SIG-M5 (cell line): ENCODE data around the gene EPHA4.

ENCODE experiments used
- DNase-seq: peaks from one replicate; lab custom pipeline; 2025; lab: John Stamatoyannopoulos, UW

The EPHA4 gene

GRCh38 chr2:221392228-221392881, 179.7 kb downstream of the EPHA4 start:
- DNase-seq, result no peak

- no peak for DNase-seq
Observed at GRCh38 chr2:221390878-221391277, 181.2 kb downstream of the EPHA4 start.

- no peak for DNase-seq
Observed at GRCh38 chr2:221389904-221390303, 182.2 kb downstream of the EPHA4 start.

- DNase-seq, result no peak
Observed at GRCh38 chr2:221389421-221389820, 182.7 kb downstream of the EPHA4 start.

GRCh38 chr2:221388891-221389290, 183.2 kb downstream of the EPHA4 start:
- no peak for DNase-seq

GRCh38 chr2:221385716-221386115, 186.4 kb downstream of the EPHA4 start:
- no peak for DNase-seq

- DNase-seq, result no peak
Observed at GRCh38 chr2:221381928-221382488, 190.1 kb downstream of the EPHA4 start.

GRCh38 chr2:221380686-221381085, 191.4 kb downstream of the EPHA4 start:
- DNase-seq, result no peak

GRCh38 chr2:221380062-221380461, 192.0 kb downstream of the EPHA4 start:
- DNase-seq, result no peak

- DNase-seq, result no peak
Observed at GRCh38 chr2:221377597-221377996, 194.5 kb downstream of the EPHA4 start.

- no peak for DNase-seq
Observed at GRCh38 chr2:221377066-221377465, 195.0 kb downstream of the EPHA4 start.

GRCh38 chr2:221374234-221374633, 197.9 kb downstream of the EPHA4 start:
- no peak for DNase-seq

GRCh38 chr2:221372907-221373306, 199.2 kb downstream of the EPHA4 start:
- DNase-seq, result no peak

GRCh38 chr2:221372159-221372884, 199.8 kb downstream of the EPHA4 start:
- DNase-seq, result no peak

- no peak for DNase-seq
Observed at GRCh38 chr2:221371347-221371746, 200.8 kb downstream of the EPHA4 start.

- DNase-seq, result no peak
Observed at GRCh38 chr2:221370857-221371211, 201.3 kb downstream of the EPHA4 start.

GRCh38 chr2:221370076-221370856, 201.8 kb downstream of the EPHA4 start:
- DNase-seq, result no peak
